ENCODE data around the gene ATP6V1A.
A peak's percentile ranks its signal among the peaks of the same experiment; 100 is the strongest.

Gene ATP6V1A

GRCh38 chr3:113747283-113748046, 630 bp downstream of the ATP6V1A start:
- peak; percentile 63 for DNase-seq

- DNase-seq = no peak
These were observed 4.3 kb downstream of the ATP6V1A start for GRCh38 chr3:113751141-113751540.

GRCh38 chr3:113753376-113753985, 6.6 kb downstream of the ATP6V1A start:
- no peak for DNase-seq

GRCh38 chr3:113754494-113755159, 7.8 kb downstream of the ATP6V1A start:
- DNase-seq = no peak

GRCh38 chr3:113758389-113759024, 11.7 kb downstream of the ATP6V1A start:
- no peak for DNase-seq

- no peak for DNase-seq
These were observed 17.9 kb downstream of the ATP6V1A start for GRCh38 chr3:113764698-113765097.

- DNase-seq = peak; percentile 18
These were observed 22.7 kb downstream of the ATP6V1A start for GRCh38 chr3:113769551-113769950.

GRCh38 chr3:113771993-113772392, 25.2 kb downstream of the ATP6V1A start:
- no peak for DNase-seq

GRCh38 chr3:113773381-113773780, 26.5 kb downstream of the ATP6V1A start:
- no peak for DNase-seq

- no peak for DNase-seq
These were observed 28.7 kb downstream of the ATP6V1A start for GRCh38 chr3:113775516-113775915.

- DNase-seq = no peak
These were observed 29.7 kb downstream of the ATP6V1A start for GRCh38 chr3:113776564-113776963.

GRCh38 chr3:113783463-113783862, 36.6 kb downstream of the ATP6V1A start:
- DNase-seq = peak; percentile 11

- no peak for DNase-seq
These were observed 37.1 kb downstream of the ATP6V1A start for GRCh38 chr3:113783980-113784379.

- DNase-seq = no peak
These were observed 44.5 kb downstream of the ATP6V1A start for GRCh38 chr3:113791381-113791780.

GRCh38 chr3:113794526-113794925, 47.7 kb downstream of the ATP6V1A start:
- DNase-seq = no peak

GRCh38 chr3:113795693-113796092, 48.9 kb downstream of the ATP6V1A start:
- DNase-seq = no peak

- DNase-seq = no peak
These were observed 56.1 kb downstream of the ATP6V1A start for GRCh38 chr3:113802795-113803455.

- no peak for DNase-seq
These were observed 57.8 kb downstream of the ATP6V1A start for GRCh38 chr3:113804661-113805060.

GRCh38 chr3:113805249-113805648, 58.4 kb downstream of the ATP6V1A start:
- no peak for DNase-seq

- DNase-seq = no peak
These were observed 66.0 kb downstream of the ATP6V1A start for GRCh38 chr3:113812854-113813253.

GRCh38 chr3:113819866-113820265, 73.0 kb downstream of the ATP6V1A start:
- no peak for DNase-seq

- no peak for DNase-seq
These were observed 78.3 kb downstream of the ATP6V1A start for GRCh38 chr3:113825090-113825489.

GRCh38 chr3:113828600-113828999, 81.8 kb downstream of the ATP6V1A start:
- no peak for DNase-seq
